GM18858 (cell line): ENCODE results near the gene ATP2B2.

Source experiments
- ATAC-seq: cut with Tn5 transposase; IDR thresholded peaks from one replicate; pipeline ENCODE4 v1.9.1; 2021; ENCODE audit not compliant: unreplicated experiment

The ATP2B2 gene

DNA sequence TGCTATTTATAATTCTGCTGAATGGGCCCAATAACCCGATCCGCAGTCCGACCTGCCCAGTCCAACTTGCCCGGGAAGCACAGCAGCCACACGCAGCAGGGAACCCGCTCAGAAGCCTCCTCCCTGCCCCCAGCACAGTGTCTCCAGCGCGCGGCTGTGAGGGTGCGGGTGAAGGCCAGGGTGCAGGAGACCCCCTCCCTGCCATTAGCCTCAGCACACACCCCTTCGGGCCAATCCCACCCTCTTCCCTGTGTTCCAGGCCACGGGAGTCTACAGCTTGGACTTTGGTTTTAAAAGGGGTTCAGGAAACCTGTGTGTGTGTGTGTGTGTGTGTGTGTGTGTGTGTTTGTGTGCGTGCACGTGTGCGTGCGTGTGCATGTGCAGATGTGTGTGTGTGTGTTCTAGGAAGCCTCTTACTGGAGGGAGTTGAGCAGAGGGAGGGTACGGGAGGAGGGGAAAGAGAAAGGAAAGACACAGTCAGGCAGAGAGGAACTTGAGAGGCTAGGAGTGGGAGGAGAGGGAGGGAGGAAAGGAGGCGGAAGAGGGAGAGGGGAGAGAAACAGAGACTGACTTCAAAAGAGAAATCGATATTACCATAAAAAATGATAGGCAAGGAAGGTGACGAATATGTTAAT, 34.2 kb downstream of the ATP2B2 start:
- no peak for ATAC-seq

DNA sequence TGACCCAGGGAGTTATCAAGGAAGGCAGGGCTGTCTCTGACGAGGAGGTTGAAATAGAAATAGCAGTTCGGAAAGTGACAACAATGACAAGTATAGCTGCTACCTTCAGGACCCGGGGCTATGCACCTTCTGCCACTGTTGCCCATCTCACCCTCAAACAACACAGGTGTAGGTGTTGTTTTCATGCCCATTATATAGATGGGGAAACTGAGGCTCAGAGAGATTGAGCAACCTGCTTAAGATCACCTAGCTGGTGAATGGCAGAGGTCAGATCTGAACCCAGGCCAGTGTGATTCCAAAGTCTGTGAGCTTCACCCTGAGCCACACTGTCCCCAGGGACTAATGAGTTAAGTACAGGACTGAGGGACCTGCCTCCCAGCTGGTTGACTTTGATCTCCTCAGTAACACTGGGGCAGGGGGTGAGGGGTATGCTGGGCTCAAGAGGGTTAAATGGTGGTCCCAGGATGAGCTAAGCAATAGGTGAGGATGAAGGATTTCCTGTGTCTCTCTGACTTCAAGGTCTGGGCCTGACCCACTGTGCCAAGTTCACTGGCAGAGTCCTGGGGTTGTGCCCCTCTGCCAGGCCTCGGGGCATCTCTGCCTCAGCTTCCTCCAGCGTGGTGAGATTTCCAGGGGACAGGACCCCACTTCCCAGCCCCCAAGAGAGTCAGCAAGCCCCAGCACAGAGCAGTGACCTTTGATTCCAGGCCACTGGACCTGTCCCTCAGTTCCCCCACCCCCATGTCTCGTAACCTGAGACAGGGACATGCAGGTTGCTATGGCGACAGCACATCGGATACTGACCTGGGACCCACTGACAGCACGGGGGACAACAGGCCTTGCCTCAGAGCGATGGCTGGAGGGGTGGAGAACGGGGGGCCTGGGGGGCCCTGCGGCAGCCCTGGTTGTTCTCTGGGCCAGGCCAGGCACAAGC, 35.0 kb downstream of the ATP2B2 start:
- no peak for ATAC-seq

DNA sequence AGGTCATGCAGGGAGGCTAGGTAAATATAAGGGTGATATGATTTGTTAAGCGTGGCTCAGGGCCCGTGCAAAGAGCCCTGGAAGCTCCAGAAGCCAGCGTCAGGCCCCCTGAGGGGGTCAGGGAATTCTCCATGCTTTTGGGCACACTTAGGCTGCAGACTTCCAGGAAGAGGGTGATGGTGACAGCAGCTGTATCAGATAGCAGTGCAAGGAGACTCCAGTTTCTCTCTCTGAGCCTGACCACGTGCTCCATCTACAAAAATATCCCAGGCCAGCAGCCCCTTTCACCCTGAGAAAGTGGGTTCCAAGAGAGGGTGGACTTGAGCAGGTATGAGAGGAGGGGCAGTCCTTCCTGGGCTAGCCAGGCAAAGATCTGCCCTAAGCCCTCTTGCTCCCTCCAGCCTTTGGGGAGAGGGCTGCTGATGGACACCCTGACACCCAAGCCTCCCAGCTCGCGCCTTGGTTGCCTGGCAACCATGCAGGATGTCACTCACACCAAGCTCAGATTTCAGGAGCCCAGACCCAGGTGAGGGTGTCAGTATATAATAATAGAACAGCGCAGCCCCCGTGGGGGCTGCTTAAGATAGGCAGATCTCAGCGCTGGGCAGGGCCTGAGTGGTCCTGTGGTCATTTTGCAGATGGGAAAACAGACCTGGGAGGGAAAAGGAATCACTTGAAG, 35.8 kb downstream of the ATP2B2 start:
- ATAC-seq: no peak

DNA sequence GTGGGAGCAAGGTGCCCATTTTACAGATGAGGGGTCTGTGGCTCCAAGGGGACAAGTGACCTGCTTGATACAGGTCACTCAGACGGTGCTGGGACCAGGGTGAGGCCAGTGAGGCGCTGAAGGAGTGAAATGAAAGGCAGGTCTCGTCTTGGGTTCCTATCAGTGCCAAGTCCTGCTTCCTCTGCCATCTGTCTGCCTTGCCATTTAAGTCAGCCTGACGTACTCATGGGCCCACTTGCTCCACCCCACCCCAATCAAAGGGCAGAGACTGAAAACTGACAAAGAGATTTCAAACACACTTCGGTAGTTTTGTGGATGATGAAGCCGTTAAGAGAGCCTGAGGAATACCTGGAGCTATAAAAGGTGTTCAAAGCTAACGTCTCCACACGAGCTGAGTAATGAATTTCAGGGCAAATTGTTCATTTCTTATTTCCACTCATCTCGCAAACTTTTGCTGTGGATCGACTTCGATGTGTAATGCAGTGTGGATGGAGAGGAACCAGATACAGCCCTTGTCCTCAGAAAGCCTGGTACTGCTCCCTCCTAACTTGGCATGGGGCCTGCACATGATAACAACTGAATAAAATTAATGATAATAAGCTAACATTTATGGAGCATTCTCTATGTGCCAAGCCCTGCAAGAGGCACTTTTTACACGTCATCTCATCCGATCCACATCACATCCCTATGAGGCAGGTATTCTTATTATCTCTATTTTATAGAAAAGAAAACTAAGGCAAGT, 36.6 kb downstream of the ATP2B2 start:
- no peak for ATAC-seq

DNA sequence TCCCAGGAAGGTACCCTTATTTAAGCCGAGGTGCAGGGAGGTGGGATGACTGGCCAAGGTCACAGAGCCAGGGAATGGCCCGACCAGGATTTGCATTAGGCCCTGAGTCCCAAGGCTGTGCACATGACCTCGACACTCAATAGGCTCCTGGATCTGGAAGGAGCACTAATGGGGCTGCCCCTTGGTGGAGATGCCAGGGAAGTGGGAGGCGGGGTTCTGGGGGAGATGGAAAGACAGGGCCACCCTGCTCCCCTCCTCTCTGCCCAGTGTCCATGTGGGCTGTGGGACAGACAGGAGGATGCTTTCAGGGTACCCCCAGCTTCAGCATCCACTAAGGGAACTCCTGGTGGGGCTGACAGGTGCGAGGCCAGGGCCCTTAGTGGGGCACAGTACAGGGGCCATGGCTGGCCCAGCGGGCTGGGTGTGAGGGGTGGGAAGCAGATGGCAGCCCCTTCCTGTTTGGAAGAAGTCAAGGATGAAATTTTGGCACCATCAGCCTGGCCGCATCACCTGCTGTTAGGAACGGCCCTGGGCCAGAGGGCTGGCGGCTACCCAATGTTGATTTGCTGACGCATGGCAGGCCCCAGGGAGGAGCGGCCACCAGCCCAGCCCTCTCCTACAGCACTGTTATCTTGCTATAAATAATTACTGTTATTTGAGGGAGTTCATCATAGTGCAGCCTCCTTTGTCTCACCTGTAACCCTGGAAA, 37.3 kb downstream of the ATP2B2 start:
- no peak for ATAC-seq

DNA sequence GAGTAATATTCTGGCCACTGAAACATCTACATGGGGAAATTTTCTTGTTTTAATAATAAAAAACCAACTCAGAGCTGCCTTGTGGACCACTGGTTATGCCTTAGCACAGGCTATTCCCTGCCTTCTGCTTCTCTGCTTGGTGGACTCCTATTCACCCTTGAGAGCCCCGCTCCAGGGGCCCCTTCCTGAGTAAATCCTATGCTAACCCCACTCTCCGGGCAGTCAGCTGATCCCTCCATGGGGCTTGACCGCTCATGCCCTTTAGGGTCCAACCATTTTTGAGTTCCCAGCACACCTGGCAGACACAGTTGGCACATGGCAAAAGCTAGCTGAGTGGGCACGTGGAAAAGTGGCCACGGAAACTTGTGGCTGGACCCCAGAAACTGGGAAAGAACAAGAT, 38.2 kb downstream of the ATP2B2 start:
- ATAC-seq: no peak

DNA sequence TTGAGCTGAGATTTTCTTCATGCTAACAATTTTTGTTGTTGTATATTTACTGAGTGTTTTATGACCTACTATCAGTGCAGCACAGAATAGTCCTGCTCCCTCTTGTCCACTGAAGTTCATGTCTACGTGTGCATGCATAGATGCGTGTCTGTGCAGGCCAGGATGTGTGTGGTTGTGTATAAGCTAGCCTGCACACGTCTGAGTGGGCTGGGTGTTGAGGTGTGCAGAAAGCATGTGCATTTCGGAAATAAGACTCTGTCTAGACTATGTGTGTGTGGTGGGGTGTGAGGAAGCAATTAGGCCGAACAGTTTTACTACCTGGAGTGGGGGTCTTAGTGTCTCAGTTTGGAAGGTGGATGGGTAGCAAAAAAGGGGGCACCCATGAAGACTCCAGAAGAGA, 39.2 kb downstream of the ATP2B2 start:
- ATAC-seq: no peak

DNA sequence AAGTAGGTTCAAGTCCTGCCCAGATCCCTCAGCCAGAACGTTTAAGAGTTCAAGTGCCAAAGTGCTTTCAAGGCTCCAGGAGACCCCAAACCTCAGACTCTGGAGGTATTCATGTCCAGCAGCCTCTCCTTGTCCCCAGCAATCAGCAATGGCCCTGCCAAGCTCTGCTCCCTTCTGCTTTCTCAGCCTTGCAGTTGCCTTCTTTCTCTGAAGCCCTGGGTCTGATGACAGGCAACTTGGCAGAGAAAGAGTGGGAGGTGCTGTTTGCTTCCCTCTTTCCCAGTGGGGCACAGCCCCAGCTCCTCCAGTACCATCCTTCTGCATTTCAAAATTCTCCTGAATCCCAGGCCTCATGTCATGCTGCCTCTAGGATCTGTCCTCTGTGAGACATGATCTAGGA, 40.2 kb downstream of the ATP2B2 start:
- no peak for ATAC-seq

DNA sequence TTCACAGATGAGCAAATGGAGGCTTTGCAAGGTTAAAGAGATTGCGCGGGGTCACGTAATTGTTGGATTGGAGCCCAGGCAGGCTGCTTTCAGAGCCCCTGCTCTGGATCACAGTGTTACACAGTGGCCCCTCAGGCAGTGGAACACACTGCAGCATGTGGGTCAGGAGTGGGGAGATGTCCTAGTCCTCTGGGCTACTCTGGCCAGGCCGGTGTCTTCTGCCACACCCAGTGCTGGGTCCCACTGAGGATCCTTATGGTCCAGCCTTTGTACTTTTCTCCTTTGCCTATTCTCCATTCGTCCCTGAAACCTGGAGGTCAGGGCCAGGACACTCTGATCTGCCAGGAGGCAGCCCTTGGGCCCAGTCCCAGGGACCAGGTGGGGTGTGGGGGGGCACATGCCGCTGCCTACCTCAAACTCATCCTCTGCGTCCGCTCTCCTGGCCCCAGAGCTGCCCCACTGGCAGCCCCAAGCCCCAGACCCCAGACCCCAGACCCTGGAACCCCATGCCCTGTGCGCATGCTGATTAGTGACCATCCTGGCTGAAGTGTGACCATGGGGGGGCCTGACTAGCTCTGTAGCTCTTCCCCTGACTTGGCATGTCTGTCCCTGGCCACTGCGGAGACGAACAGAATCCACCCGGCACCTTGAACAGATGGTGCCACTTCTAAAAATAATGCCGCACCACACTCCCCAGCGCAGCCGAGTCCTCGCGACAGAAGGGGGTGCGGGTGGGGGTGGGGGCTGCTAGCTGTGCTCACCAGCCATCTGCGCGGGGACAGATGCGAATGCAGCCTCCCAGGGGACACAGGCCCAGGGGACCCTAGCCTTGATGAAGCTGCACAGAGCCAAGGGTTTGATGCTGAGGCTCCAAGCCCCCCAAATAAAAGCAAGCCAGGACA, 41.6 kb downstream of the ATP2B2 start:
- no peak for ATAC-seq

DNA sequence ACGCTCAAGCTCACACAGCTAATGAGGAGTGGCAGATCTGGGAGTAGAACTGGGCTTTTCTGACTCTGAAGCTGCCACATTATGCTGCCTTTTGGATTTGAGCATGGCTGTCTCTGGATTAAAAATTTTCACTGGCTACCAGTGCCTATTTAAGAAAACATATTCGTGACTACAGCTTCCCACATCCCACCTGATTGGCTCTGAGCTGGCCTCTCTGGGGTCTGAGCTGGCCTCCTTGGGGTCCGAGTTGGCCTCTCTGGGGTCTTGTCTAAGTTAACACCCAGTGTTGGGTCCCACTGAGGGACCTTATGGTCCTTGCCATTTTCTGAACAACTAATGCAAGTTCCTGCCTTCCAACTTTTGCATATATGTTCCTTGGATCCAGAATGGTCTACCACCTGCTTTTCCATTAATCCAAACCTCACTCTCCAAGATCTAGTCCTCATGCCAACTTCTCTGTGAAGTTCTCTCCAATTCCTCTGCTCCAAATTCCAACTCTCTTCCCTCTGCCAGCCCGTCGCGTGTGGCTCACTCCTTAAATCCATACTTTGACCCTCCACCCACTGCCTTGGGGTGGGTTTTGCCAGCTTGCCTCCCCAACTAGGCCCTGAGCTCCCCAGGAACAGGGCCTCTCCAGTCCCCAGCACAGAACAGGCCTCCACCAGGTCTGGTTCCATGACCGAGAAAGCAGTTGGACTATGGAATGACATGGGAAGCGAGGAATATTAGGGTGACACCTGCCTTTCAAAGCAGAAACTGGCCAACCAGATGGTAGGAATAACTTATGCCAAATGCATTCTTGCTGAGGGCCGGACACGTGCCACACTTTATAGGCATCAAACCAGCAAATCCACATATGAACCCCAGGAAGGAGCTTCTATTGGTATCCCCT, 42.5 kb downstream of the ATP2B2 start:
- ATAC-seq: no peak

DNA sequence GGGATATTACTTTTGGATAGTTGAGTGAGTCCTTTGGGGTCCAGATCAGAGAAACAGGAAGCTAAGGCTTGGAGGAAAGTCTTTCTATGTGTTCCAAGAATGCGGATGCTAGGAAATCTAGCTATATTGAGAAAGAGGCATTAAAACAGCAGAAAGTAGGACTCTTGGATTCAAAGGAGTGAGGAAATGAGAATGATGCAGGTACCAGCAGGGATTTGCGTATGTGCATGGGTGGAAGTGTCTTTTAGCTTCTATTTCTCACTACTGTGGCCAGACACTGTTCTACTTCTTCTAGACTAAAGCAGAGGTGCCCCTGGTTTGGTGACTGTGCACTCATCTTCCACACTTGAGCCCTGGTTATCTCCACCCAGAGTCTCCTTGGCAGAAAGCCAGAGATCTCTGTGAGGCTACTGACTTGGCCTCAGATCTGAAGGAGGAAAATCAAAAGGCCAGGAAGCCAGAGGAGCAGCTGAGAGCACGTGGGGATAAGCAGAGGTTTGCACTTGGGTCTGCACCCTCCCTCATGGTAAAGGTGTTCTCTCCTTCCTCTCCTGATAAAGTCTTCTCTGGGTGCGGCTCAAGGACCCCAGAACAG, 44.3 kb downstream of the ATP2B2 start:
- no peak for ATAC-seq

DNA sequence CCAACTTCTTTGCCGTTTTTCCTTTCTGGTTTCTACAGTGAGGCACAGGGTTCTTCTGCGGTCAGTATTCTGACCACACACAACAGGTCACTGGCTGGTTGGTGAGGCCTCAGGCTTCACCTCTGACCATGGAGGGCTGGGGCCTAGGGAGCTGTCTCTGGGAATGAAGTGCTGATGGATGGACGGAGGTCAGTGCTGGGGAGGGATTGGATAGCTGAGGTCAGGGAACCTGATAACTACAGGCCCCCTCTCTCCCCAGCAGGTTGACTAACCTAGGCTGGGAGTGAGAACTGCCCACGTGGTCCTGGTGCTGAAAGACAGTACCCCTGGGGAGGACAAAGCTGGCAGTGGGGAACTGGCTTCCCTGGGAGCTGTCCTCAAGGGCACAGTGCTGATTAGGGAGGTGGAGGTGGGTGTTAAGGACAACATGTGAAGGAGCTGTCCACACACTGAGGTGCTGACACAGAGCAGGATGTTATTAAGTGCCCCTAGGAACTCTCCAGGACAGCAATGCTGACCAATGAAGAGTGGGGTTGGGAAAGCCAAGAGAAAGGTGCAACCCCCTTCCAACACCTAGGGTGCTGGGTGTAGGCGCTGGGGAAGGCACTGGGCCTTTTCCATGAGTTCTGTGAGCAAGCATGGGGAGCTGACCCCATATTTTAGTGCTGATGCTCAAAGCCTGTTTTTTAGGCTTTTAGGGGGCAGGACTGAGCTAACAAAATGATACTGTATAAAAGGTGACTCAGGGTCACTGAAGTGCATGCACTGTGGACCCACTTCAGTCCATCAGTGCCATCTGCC, 45.2 kb downstream of the ATP2B2 start:
- ATAC-seq: no peak

DNA sequence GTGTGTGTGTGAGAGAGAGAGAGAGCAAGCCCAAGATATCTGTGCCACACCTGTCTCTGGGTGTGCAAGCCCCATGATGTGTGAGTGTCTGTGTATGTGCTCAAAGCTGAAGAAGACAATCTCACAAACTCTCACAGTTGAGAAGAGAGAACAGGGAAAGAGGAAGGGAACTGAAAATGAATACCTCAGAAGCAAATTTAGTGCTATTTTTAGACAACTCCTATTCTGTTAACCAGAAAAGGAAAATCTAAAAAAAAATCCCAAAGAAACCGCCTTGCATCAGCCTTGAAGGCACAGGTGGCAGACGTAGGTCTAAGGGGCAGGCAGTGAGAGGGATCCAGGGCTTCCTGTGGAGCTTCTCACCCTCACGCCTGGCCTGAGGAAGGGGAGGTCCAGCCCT, 47.8 kb downstream of the ATP2B2 start:
- ATAC-seq: no peak

DNA sequence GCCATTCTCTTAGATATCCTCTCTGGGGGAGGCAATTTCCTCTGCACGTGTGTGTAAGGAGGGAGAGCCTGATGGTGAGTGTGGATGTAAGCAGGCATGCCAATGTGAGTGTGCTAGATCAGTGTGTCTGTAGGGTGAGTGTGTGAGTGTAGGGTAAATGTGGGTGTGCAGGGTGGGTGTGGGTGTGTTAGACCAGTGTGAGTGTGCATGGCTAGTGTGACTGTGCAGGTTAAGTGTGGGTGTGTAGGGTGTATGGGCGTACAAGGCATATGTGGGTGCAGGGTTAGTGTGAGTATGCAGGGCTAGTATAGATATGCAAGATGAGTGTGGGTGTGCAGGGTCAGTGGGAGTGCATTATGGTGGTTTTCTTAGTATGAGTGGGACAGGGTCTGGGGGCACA, 48.4 kb downstream of the ATP2B2 start:
- ATAC-seq: no peak

DNA sequence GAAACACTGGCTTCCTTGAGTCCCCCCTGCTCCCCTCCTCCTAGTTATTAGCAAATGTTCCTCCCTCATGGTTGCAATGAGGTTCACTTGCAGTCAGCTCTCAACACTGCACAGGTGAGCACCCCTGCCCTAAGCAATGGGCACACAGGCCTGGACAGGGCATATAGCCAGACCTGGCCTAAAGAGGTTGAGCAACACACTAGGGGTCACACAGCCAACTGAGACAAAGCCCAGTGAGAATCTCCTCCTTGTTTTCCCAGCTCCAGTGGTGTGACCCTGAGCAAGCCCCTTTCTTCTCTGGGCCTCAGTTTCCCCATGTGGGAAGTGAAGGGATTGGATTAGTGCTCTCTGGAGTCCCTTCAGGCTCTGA, 49.9 kb downstream of the ATP2B2 start:
- ATAC-seq: no peak

DNA sequence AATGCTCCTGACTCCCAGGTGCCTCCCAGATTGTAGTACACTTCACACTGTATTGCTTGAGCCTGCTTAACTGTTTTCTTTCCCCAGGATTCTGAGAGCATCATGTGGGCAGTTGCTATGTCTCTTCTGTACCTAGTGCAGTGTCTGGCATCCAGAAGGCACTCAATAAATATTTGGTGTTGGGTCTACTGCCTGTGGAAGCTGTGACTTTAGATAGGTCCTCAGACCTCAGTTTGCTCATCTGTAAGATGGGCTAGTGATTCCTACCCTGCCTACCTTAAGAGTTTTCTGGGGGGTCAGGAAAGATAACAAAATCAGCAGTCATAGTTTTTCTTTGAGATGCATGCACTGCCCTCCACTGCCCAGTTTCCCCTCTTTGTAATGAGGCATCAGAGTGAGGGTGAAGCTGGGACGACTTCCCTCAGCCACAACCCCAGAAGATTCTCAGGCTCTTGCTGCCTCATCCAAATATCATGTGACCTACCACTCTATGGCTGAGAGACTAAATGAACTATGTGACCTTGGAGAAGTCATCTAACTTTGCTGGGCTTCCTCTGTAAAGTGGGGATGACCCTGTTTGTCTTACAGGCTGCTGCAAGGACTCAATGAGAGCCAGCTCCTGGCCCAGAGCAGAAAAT, 50.4 kb downstream of the ATP2B2 start:
- ATAC-seq: no peak
